Neural progenitor cell (in vitro differentiated cells): ENCODE measurements around the gene ITGA2B. TPM values are rescaled to one million over a fixed set of nuclear protein-coding genes. Genes with fewer than 3 reads are reported as not detected.

Source experiments
- DNase-seq: peaks from one replicate; pipeline ENCODE4 v3.0.0-alpha.2; 2016; ENCODE audit warnings: low spot score
- H2AFZ ChIP-seq: fragments of 200-600 bp; sonication (generic); replicated peaks from 2 replicates; pipeline ENCODE4 v1.6.1; 2016; ENCODE audit warnings: antibody characterized with exemption
- H3F3A ChIP-seq: fragments of 200-600 bp; sonication (generic); 2 replicates; pipeline ENCODE4 v1.6.1; 2016; ENCODE audit warnings: antibody characterized with exemption, low read depth
- H3K27ac ChIP-seq: fragments of 200-600 bp; sonication (generic); 2 replicates; pipeline ENCODE4 v1.5.1; 2016; ENCODE audit warnings: mild to moderate bottlenecking
- H3K27me3 ChIP-seq: fragments of 200-600 bp; sonication (generic); 2 replicates; pipeline ENCODE4 v1.6.1; 2016; ENCODE audit warnings: mild to moderate bottlenecking, moderate library complexity
- H3K36me3 ChIP-seq: fragments of 200-600 bp; sonication (generic); 2 replicates; pipeline ENCODE4 v1.5.1; 2016
- H3K4me1 ChIP-seq: fragments of 200-600 bp; sonication (generic); 2 replicates; pipeline ENCODE4 v1.6.1; 2016; ENCODE audit warnings: mixed run types
- H3K4me2 ChIP-seq: fragments of 200-600 bp; sonication (generic); 2 replicates; pipeline ENCODE4 v1.6.1; 2016
- H3K4me3 ChIP-seq: fragments of 200-600 bp; sonication (generic); 2 replicates; pipeline ENCODE4 v1.5.1; 2016
- H3K79me2 ChIP-seq: fragments of 200-600 bp; sonication (generic); 2 replicates; pipeline ENCODE4 v1.6.1; 2016; ENCODE audit warnings: low read depth
- H3K9ac ChIP-seq: fragments of 200-600 bp; sonication (generic); 2 replicates; pipeline ENCODE4 v1.6.1; 2016
- H3K9me3 ChIP-seq: fragments of 200-600 bp; sonication (generic); 2 replicates; pipeline ENCODE4 v1.5.1; 2016; ENCODE audit warnings: low read depth
- H4K20me1 ChIP-seq: fragments of 200-600 bp; sonication (generic); 2 replicates; pipeline ENCODE4 v1.6.1; 2016; ENCODE audit warnings: low read depth
- H3K27ac Mint-ChIP-seq: 3 replicates; pipeline ENCODE4 v1.8.0; 2021; ENCODE audit warnings: mixed read lengths
- H3K27me3 Mint-ChIP-seq: 2 replicates; pipeline ENCODE4 v1.8.0; 2022; ENCODE audit warnings: low read depth, mild to moderate bottlenecking, inconsistent platforms, moderate library complexity, mixed read lengths; ENCODE audit not compliant: insufficient read depth
- H3K36me3 Mint-ChIP-seq: 3 replicates; pipeline ENCODE4 v1.8.0; 2021; ENCODE audit warnings: mixed read lengths
- H3K4me1 Mint-ChIP-seq: 3 replicates; pipeline ENCODE4 v1.8.0; 2021; ENCODE audit warnings: mixed read lengths
- H3K4me3 Mint-ChIP-seq: 3 replicates; pipeline ENCODE4 v1.8.0; 2021; ENCODE audit warnings: mild to moderate bottlenecking, moderate library complexity, mixed read lengths
- H3K9me3 Mint-ChIP-seq: 3 replicates; pipeline ENCODE4 v1.8.0; 2020; ENCODE audit warnings: mixed read lengths
- EZH2 ChIP-seq: fragments of 200-600 bp; sonication (generic); IDR thresholded peaks from 2 replicates; pipeline ENCODE4 v1.6.1; 2017; ENCODE audit warnings: antibody characterized with exemption, mild to moderate bottlenecking, moderate library complexity
- EZH2phosphoT487 ChIP-seq: fragments of 200-600 bp; sonication (generic); IDR thresholded peaks from 2 replicates; pipeline ENCODE4 v1.6.1; 2017; ENCODE audit warnings: antibody characterized with exemption
- total RNA-seq: library from RNA; depleted of rRNA; stranded (reverse); fragments of >200 nt; gene quantifications from 2 replicates; pipeline ENCODE4 v1.2.3, GENCODE V29; 2015; ENCODE audit warnings: low replicate concordance
- TF ChIP-seq, protein P1 (sequence below): fragments of 200-600 bp; sonication (generic); IDR thresholded peaks from 2 replicates; pipeline ENCODE4 v1.5.1; 2017; ENCODE audit warnings: antibody characterized with exemption, mild to moderate bottlenecking

ITGA2B gene
- total RNA-seq, 1 donor from 2014 or later = 4.7 TPM

DNA sequence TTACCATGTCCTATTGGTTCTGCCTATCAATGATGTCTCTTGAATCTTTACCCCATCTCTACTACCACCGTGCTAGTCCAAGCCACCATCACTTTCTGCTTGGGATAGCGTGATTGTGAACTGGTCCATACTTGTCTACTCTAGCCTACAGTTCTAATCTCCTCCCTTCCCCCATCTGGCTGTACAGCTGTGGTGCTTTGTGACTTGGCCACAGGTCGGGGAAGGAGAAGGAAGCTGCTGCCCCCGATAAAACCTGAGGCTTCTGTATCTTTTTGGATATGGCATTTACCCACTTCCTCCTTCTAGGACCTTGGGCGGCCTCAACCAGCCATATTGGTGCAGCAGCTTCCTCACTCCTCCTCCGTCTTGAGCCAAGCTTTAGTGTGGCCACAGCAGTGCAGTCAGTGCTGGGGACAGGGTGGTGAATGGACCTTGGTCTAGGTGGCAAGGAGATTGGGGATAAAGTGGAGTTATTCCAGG, 314 bp upstream of the ITGA2B start:
- Mint-ChIP-seq H3K36me3 (no peaks in the 10 kb centered on the region), H3K27me3 (peaks cover 11% of the 10 kb centered on the region), H3K4me1 (peaks cover 6% of the 10 kb centered on the region), H3K27ac (no peak overlapping the region), H3K9me3 (peaks cover 3% of the 10 kb centered on the region), H3K4me3 (no peak overlapping the region)
- TF ChIP-seq, protein P1, sequence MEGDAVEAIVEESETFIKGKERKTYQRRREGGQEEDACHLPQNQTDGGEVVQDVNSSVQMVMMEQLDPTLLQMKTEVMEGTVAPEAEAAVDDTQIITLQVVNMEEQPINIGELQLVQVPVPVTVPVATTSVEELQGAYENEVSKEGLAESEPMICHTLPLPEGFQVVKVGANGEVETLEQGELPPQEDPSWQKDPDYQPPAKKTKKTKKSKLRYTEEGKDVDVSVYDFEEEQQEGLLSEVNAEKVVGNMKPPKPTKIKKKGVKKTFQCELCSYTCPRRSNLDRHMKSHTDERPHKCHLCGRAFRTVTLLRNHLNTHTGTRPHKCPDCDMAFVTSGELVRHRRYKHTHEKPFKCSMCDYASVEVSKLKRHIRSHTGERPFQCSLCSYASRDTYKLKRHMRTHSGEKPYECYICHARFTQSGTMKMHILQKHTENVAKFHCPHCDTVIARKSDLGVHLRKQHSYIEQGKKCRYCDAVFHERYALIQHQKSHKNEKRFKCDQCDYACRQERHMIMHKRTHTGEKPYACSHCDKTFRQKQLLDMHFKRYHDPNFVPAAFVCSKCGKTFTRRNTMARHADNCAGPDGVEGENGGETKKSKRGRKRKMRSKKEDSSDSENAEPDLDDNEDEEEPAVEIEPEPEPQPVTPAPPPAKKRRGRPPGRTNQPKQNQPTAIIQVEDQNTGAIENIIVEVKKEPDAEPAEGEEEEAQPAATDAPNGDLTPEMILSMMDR = no peak
- Histone ChIP-seq H3F3A (peaks cover 13% of the 10 kb centered on the region), H4K20me1 (no peaks in the 10 kb centered on the region), H3K9ac (no peak overlapping the region), H3K36me3 (no peaks in the 10 kb centered on the region), H3K4me3 (no peak overlapping the region), H3K79me2 (no peaks in the 10 kb centered on the region), H3K27me3 (peaks cover 22% of the 10 kb centered on the region), H3K9me3 (no peaks in the 10 kb centered on the region), H3K4me1 (no peaks in the 10 kb centered on the region), H2AFZ (no peak overlapping the region), H3K4me2 (no peak overlapping the region), H3K27ac (no peak overlapping the region)
- no peak for DNase-seq

DNA sequence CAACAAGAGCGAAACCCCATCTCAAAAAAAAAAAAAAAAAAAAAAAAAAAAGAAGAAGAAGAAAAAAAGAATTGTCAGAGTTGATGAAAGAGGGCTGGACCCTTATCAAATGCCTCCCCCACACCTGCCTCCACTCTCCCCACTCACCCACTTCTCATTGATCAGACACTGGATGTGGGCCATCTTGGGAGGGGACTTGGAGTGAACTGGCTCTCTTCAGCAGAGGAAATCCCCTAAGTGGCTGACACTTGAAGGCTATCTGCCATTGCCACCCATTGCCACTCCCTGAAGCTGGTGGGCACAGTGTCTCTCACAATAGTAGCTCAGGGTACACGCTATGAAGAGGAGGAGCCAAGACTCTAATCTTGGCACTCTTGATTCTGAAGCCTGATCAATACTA, 1.6 kb downstream of the ITGA2B start:
- Histone ChIP-seq H3K36me3 (no peaks in the 10 kb centered on the region), H3F3A (peaks cover 17% of the 10 kb centered on the region), H3K27me3 (peaks cover 41% of the 10 kb centered on the region), H2AFZ (no peak overlapping the region), H4K20me1 (no peaks in the 10 kb centered on the region), H3K27ac (no peak overlapping the region), H3K9me3 (no peaks in the 10 kb centered on the region), H3K4me1 (peaks cover 6% of the 10 kb centered on the region), H3K4me2 (no peak overlapping the region), H3K9ac (no peak overlapping the region), H3K4me3 (no peak overlapping the region), H3K79me2 (no peaks in the 10 kb centered on the region)
- Mint-ChIP-seq H3K27me3 (peaks cover 13% of the 10 kb centered on the region), H3K9me3 (peaks cover 3% of the 10 kb centered on the region), H3K4me1 (peaks cover 10% of the 10 kb centered on the region), H3K4me3 (no peak overlapping the region), H3K36me3 (no peaks in the 10 kb centered on the region), H3K27ac (no peak overlapping the region)
- DNase-seq = no peak
- TF ChIP-seq EZH2 = no peak
- TF ChIP-seq, protein P1 = no peak
- TF ChIP-seq EZH2phosphoT487 = no peak

DNA sequence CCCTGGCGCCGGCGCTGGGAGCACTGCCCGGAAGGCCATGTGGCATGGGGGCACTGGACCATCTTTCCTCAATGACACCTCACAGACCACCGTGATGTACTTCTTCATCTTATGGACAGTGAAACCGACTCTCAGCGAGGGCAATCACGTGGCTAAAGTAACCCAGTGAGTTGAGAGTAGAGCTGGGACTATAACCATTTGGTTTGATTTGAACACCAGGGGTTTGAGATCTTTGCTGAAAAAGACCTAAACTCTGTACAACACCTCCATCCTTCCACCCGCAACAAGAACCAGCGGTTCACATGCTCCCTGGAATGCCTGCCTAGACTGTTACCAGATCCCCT, 3.3 kb downstream of the ITGA2B start:
- no peak overlapping the region for H3K27ac ChIP-seq
- no peak for TF ChIP-seq EZH2phosphoT487
- TF ChIP-seq EZH2 = no peak
- TF ChIP-seq, protein P1 = no peak
- H2AFZ ChIP-seq = peak overlapping the region; percentile 81
- Mint-ChIP-seq H3K4me1 (peaks cover 10% of the 10 kb centered on the region), H3K9me3 (peaks cover 3% of the 10 kb centered on the region), H3K27me3 (peaks cover 16% of the 10 kb centered on the region), H3K27ac (no peak overlapping the region), H3K36me3 (no peaks in the 10 kb centered on the region), H3K4me3 (peak overlapping the region; percentile 86)
- H3K4me2 ChIP-seq = peak overlapping the region; percentile 72
- H4K20me1 ChIP-seq = no peaks in the 10 kb centered on the region
- no peaks in the 10 kb centered on the region for H3K9me3 ChIP-seq
- H3K4me3 ChIP-seq = peak overlapping the region; percentile 50
- H3K79me2 ChIP-seq = no peaks in the 10 kb centered on the region
- H3K9ac ChIP-seq = no peak overlapping the region
- no peak for DNase-seq
- H3K4me1 ChIP-seq = peaks cover 6% of the 10 kb centered on the region
- H3K27me3 ChIP-seq = peaks cover 47% of the 10 kb centered on the region
- H3K36me3 ChIP-seq = no peaks in the 10 kb centered on the region
- peaks cover 17% of the 10 kb centered on the region for H3F3A ChIP-seq
